ENCODE measurements around the gene CNTN4.

CNTN4 gene

GRCh38 chr3:2554656-2555055 is 456.0 kb downstream of the CNTN4 start:
- no peak overlapping the region for H2BK15ac ChIP-seq (ENCODE audit: low read length)
- no peak overlapping the region for H2AK5ac ChIP-seq (ENCODE audit: low read depth, low read length)
- H2BK5ac ChIP-seq (ENCODE audit: low read length), result no peak overlapping the region
- H3K18ac ChIP-seq (ENCODE audit: low read length), result no peak overlapping the region
- no peaks in the 10 kb centered on the region for H3K27me3 ChIP-seq (ENCODE audit: control insufficient read depth in 3 of 3, insufficient read depth in 3 of 3, low read depth in 1 of 3, low read length in 3 of 3)
- H3K4me3 ChIP-seq (ENCODE audit: low read length in 2 of 2), result no peak overlapping the region
- no CpG with 5 or more reads among the region's 3 CpGs for WGBS, 2 donors (ENCODE audit: extremely low coverage in 2 of 2, insufficient read length in 2 of 2, insufficient replicate concordance in 1 of 2)
- H3K9me3 ChIP-seq (replicated peaks in 1 of 2; ENCODE audit: control insufficient read depth in 2 of 2, insufficient read depth in 1 of 2, low read depth in 1 of 2, low read length in 2 of 2), result no peaks in the 10 kb centered on the region
- H3K4ac ChIP-seq (ENCODE audit: low read length), result no peak overlapping the region
- no peaks in the 10 kb centered on the region for H3K4me1 ChIP-seq (ENCODE audit: control insufficient read depth in 2 of 2, insufficient read depth in 1 of 2, low read depth in 1 of 2, low read length in 2 of 2)
- no peak overlapping the region for H3K23ac ChIP-seq (ENCODE audit: low read depth, low read length, poor library complexity)
- no peak overlapping the region for H3K4me2 ChIP-seq (ENCODE audit: insufficient read depth, low read length, poor library complexity, severe bottlenecking)
- no peak overlapping the region for H3K27ac ChIP-seq (replicated peaks; ENCODE audit: low read length)
- no peak overlapping the region for H4K91ac ChIP-seq (ENCODE audit: low read depth, low read length, poor library complexity)
- H2BK12ac ChIP-seq (ENCODE audit: low read length), result no peak overlapping the region
- no peak overlapping the region for H2BK120ac ChIP-seq (ENCODE audit: low read depth, low read length)
- H3K14ac ChIP-seq (ENCODE audit: low read length), result no peak overlapping the region
- no peaks in the 10 kb centered on the region for H3K36me3 ChIP-seq (replicated peaks in 1 of 2; ENCODE audit: control insufficient read depth in 2 of 2, insufficient read depth in 2 of 2, low read length in 2 of 2)
- H3K9ac ChIP-seq (ENCODE audit: low read depth, low read length, poor library complexity), result no peak overlapping the region
- H2AFZ ChIP-seq (ENCODE audit: low read length), result no peak overlapping the region
- H4K8ac ChIP-seq (ENCODE audit: low read depth, low read length), result no peak overlapping the region
- DNase-seq (ENCODE audit: low spot score), result no peak
- H3K79me1 ChIP-seq (ENCODE audit: low read depth, low read length), result no peaks in the 10 kb centered on the region

- Histone ChIP-seq H3K79me1 (ENCODE audit: low read depth, low read length) (no peaks in the 10 kb centered on the region), H3K4ac (ENCODE audit: low read length) (no peak overlapping the region), H4K91ac (ENCODE audit: low read depth, low read length, poor library complexity) (no peak overlapping the region), H3K23ac (ENCODE audit: low read depth, low read length, poor library complexity) (no peak overlapping the region), H2BK15ac (ENCODE audit: low read length) (no peak overlapping the region), H2AK5ac (ENCODE audit: low read depth, low read length) (no peak overlapping the region), H3K14ac (ENCODE audit: low read length) (no peak overlapping the region), H3K4me2 (ENCODE audit: insufficient read depth, low read length, poor library complexity, severe bottlenecking) (no peak overlapping the region), H4K8ac (ENCODE audit: low read depth, low read length) (no peak overlapping the region), H2BK5ac (ENCODE audit: low read length) (no peak overlapping the region), H2AFZ (ENCODE audit: low read length) (no peak overlapping the region), H3K27me3 (ENCODE audit: control insufficient read depth in 3 of 3, insufficient read depth in 3 of 3, low read depth in 1 of 3, low read length in 3 of 3) (peaks cover 0 to under 1% (median 0%) of the 10 kb centered on the region in 3 experiments), H3K4me1 (ENCODE audit: control insufficient read depth in 2 of 2, insufficient read depth in 1 of 2, low read depth in 1 of 2, low read length in 2 of 2) (no peaks in the 10 kb centered on the region), H2BK12ac (ENCODE audit: low read length) (no peak overlapping the region), H3K4me3 (ENCODE audit: low read length in 2 of 2) (no peak overlapping the region), H3K36me3 (replicated peaks in 1 of 2; ENCODE audit: control insufficient read depth in 2 of 2, insufficient read depth in 2 of 2, low read length in 2 of 2) (no peaks in the 10 kb centered on the region), H3K18ac (ENCODE audit: low read length) (no peak overlapping the region), H2BK120ac (ENCODE audit: low read depth, low read length) (no peak overlapping the region), H3K27ac (replicated peaks; ENCODE audit: low read length) (no peak overlapping the region), H3K9ac (ENCODE audit: low read depth, low read length, poor library complexity) (no peak overlapping the region), H3K9me3 (replicated peaks in 1 of 2; ENCODE audit: control insufficient read depth in 2 of 2, insufficient read depth in 1 of 2, low read depth in 1 of 2, low read length in 2 of 2) (no peaks in the 10 kb centered on the region)
- DNase-seq (ENCODE audit: low spot score), result no peak
- WGBS, 2 donors (ENCODE audit: extremely low coverage in 2 of 2, insufficient read length in 2 of 2, insufficient replicate concordance in 1 of 2), result no CpG with 5 or more reads among the region's 1 CpG
These were observed 460.1 kb downstream of the CNTN4 start for GRCh38 chr3:2558796-2559195.

- H3K4me3 ChIP-seq (ENCODE audit: low read length in 2 of 2), result no peak overlapping the region
- no peak overlapping the region for H3K14ac ChIP-seq (ENCODE audit: low read length)
- H3K18ac ChIP-seq (ENCODE audit: low read length), result no peak overlapping the region
- no peaks in the 10 kb centered on the region for H3K79me1 ChIP-seq (ENCODE audit: low read depth, low read length)
- no peak overlapping the region for H3K23ac ChIP-seq (ENCODE audit: low read depth, low read length, poor library complexity)
- no peaks in the 10 kb centered on the region for H3K36me3 ChIP-seq (replicated peaks in 1 of 2; ENCODE audit: control insufficient read depth in 2 of 2, insufficient read depth in 2 of 2, low read length in 2 of 2)
- H3K27me3 ChIP-seq (ENCODE audit: control insufficient read depth in 3 of 3, insufficient read depth in 3 of 3, low read depth in 1 of 3, low read length in 3 of 3), result peaks cover 0 to 3% (median 0%) of the 10 kb centered on the region in 3 experiments
- H4K91ac ChIP-seq (ENCODE audit: low read depth, low read length, poor library complexity), result no peak overlapping the region
- H3K4ac ChIP-seq (ENCODE audit: low read length), result no peak overlapping the region
- no peak overlapping the region for H3K27ac ChIP-seq (replicated peaks; ENCODE audit: low read length)
- H3K9me3 ChIP-seq (replicated peaks in 1 of 2; ENCODE audit: control insufficient read depth in 2 of 2, insufficient read depth in 1 of 2, low read depth in 1 of 2, low read length in 2 of 2), result no peaks in the 10 kb centered on the region
- no CpG with 5 or more reads among the region's 3 CpGs for WGBS, 2 donors (ENCODE audit: extremely low coverage in 2 of 2, insufficient read length in 2 of 2, insufficient replicate concordance in 1 of 2)
- H2BK15ac ChIP-seq (ENCODE audit: low read length), result no peak overlapping the region
- no peak for DNase-seq (ENCODE audit: low spot score)
- H2BK12ac ChIP-seq (ENCODE audit: low read length), result no peak overlapping the region
- H4K8ac ChIP-seq (ENCODE audit: low read depth, low read length), result no peak overlapping the region
- H2BK120ac ChIP-seq (ENCODE audit: low read depth, low read length), result no peak overlapping the region
- no peak overlapping the region for H2AK5ac ChIP-seq (ENCODE audit: low read depth, low read length)
- H3K4me2 ChIP-seq (ENCODE audit: insufficient read depth, low read length, poor library complexity, severe bottlenecking), result no peak overlapping the region
- H2BK5ac ChIP-seq (ENCODE audit: low read length), result no peak overlapping the region
- H2AFZ ChIP-seq (ENCODE audit: low read length), result no peak overlapping the region
- H3K4me1 ChIP-seq (ENCODE audit: control insufficient read depth in 2 of 2, insufficient read depth in 1 of 2, low read depth in 1 of 2, low read length in 2 of 2), result no peaks in the 10 kb centered on the region
- no peak overlapping the region for H3K9ac ChIP-seq (ENCODE audit: low read depth, low read length, poor library complexity)
These were observed 468.8 kb downstream of the CNTN4 start for GRCh38 chr3:2567451-2567850.

GRCh38 chr3:2568156-2568555 is 469.5 kb downstream of the CNTN4 start:
- no peak overlapping the region for H2BK12ac ChIP-seq (ENCODE audit: low read length)
- no peak overlapping the region for H3K4me2 ChIP-seq (ENCODE audit: insufficient read depth, low read length, poor library complexity, severe bottlenecking)
- no peak overlapping the region for H2AFZ ChIP-seq (ENCODE audit: low read length)
- WGBS, 2 donors (ENCODE audit: extremely low coverage in 2 of 2, insufficient read length in 2 of 2, insufficient replicate concordance in 1 of 2), result no CpG with 5 or more reads among the region's 2 CpGs
- no peak overlapping the region for H3K4me3 ChIP-seq (ENCODE audit: low read length in 2 of 2)
- H3K18ac ChIP-seq (ENCODE audit: low read length), result no peak overlapping the region
- DNase-seq (ENCODE audit: low spot score), result no peak
- no peak overlapping the region for H4K8ac ChIP-seq (ENCODE audit: low read depth, low read length)
- H3K4ac ChIP-seq (ENCODE audit: low read length), result no peak overlapping the region
- no peaks in the 10 kb centered on the region for H3K36me3 ChIP-seq (replicated peaks in 1 of 2; ENCODE audit: control insufficient read depth in 2 of 2, insufficient read depth in 2 of 2, low read length in 2 of 2)
- H2BK5ac ChIP-seq (ENCODE audit: low read length), result no peak overlapping the region
- no peak overlapping the region for H2BK15ac ChIP-seq (ENCODE audit: low read length)
- H2AK5ac ChIP-seq (ENCODE audit: low read depth, low read length), result no peak overlapping the region
- no peaks in the 10 kb centered on the region for H3K79me1 ChIP-seq (ENCODE audit: low read depth, low read length)
- no peak overlapping the region for H2BK120ac ChIP-seq (ENCODE audit: low read depth, low read length)
- H3K9me3 ChIP-seq (replicated peaks in 1 of 2; ENCODE audit: control insufficient read depth in 2 of 2, insufficient read depth in 1 of 2, low read depth in 1 of 2, low read length in 2 of 2), result no peaks in the 10 kb centered on the region
- H3K27ac ChIP-seq (replicated peaks; ENCODE audit: low read length), result no peak overlapping the region
- H3K9ac ChIP-seq (ENCODE audit: low read depth, low read length, poor library complexity), result no peak overlapping the region
- H3K23ac ChIP-seq (ENCODE audit: low read depth, low read length, poor library complexity), result no peak overlapping the region
- H3K14ac ChIP-seq (ENCODE audit: low read length), result no peak overlapping the region
- no peak overlapping the region for H4K91ac ChIP-seq (ENCODE audit: low read depth, low read length, poor library complexity)
- H3K27me3 ChIP-seq (ENCODE audit: control insufficient read depth in 3 of 3, insufficient read depth in 3 of 3, low read depth in 1 of 3, low read length in 3 of 3), result peaks cover 0 to 3% (median 0%) of the 10 kb centered on the region in 3 experiments
- H3K4me1 ChIP-seq (ENCODE audit: control insufficient read depth in 2 of 2, insufficient read depth in 1 of 2, low read depth in 1 of 2, low read length in 2 of 2), result no peaks in the 10 kb centered on the region

Measured in neuronal stem cell (in vitro differentiated cells).